VCaP (cell line): ENCODE results near the gene ABCG5.

Experiments used
- H3K27ac ChIP-seq: fragments of 450-650 bp; 2 replicates; pipeline ENCODE4 v1.5.1; 2017
- CTCF ChIP-seq: fragments of 450-650 bp; conservative IDR thresholded peaks from 2 replicates; pipeline ENCODE4 v1.5.1; 2017; ENCODE audit warnings: mild to moderate bottlenecking, moderate library complexity

Gene ABCG5

GRCh38 chr2:43838560-43839267 lies at the start of gene ABCG5, which contains the start of gene ABCG8:
Gene ABCG5 (minus strand): TSS chr2:43838839. CDS start chr2:43838679, 160 bp downstream.
Gene ABCG8 (plus strand): TSS chr2:43838971. CDS start chr2:43839054, 83 bp downstream.
- TF ChIP-seq CTCF = no peak
- no peak within 1 kb of the TSS for H3K27ac ChIP-seq

GRCh38 chr2:43887176-43887575 lies 48.5 kb upstream of the ABCG5 start:
- TF ChIP-seq CTCF = no peak
- H3K27ac ChIP-seq = no peak overlapping the region

GRCh38 chr2:43885132-43885632 lies 46.5 kb upstream of the ABCG5 start:
- TF ChIP-seq CTCF = no peak

GRCh38 chr2:43884689-43885088 lies 46.0 kb upstream of the ABCG5 start:
- TF ChIP-seq CTCF = no peak
- no peak overlapping the region; the same call in 1 of the 2 replicates for H3K27ac ChIP-seq

More at GRCh38 chr2:43885132-43885632, 46.5 kb upstream of the ABCG5 start:
- H3K27ac ChIP-seq = no peak overlapping the region; the same call in 1 of the 2 replicates

- no peak for TF ChIP-seq CTCF
- H3K27ac ChIP-seq = no peak overlapping the region
These were observed 43.7 kb upstream of the ABCG5 start for GRCh38 chr2:43882312-43882711.

GRCh38 chr2:43880952-43881351 lies 42.3 kb upstream of the ABCG5 start:
- no peak for TF ChIP-seq CTCF
- H3K27ac ChIP-seq = no peak overlapping the region

- H3K27ac ChIP-seq = no peak overlapping the region
- no peak for TF ChIP-seq CTCF
These were observed 41.8 kb upstream of the ABCG5 start for GRCh38 chr2:43880471-43880870.
